Cerebellar cortex (tissue), 1 donor: ENCODE measurements around the gene UBE2S.
"Not testable (repeated sequence)": the region's sequence is repeated elsewhere in the genome, so short reads cannot be mapped to it uniquely, and the experiment has no call there.

Experiments used
- DNase-seq: peaks from one replicate; pipeline ENCODE4 v3.0.0-alpha.2; 2015; ENCODE audit warnings: low spot score

Gene UBE2S

DNA sequence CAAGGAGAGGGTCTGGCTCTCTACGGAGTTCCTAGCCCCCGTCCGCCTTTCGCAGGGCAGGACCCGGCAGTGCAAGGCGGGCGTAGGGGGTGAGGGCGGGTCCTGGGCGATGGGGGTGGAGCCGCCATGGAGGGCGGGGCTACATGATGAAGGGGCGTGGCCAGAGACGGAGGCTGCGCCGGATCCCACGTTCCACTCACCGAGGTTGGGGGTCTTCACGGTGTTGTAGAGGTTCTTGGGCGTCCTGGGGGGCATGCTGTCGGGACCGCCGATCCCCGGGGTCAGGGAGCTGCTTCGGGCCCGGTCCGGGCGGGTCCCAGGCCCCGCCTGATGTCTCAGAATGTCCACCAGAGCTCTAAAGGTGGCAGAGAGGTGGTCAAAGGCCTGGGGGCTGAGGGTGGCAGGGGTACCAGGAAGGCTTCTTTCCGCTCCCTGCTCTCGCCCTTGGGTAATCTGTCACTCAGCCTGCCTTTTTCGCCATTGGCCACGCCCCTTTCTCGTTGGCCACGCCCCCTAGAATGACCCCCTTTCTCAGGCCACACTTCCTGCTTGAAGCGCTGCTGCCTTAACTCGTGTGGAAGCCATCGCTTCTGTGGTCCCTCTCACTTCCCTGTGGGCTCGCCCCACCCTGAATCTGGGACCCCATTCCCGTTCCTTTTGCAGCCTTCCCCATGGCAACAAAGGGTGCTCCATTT, 33.0 kb upstream of the UBE2S start:
- no peak for DNase-seq

DNA sequence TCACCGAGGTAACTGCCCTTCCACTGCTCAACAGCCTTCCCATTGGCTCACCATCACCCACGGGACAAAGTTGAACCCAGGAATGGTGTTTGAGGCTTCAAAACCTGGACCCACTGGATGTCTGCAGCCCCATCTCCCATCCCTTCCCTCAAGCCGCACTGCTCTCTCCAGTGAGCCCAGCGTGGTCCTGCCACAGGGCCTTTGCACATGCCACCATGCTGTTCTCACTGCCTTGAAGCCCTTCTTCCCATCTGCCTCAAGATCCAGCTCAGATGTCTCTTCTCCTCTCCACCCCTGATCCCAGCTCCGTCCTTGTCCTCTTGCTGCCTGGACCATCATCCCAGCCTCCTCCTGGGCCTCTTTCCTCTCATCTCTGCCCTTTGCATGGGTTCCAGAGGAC, 31.5 kb upstream of the UBE2S start:
- DNase-seq, result no peak

DNA sequence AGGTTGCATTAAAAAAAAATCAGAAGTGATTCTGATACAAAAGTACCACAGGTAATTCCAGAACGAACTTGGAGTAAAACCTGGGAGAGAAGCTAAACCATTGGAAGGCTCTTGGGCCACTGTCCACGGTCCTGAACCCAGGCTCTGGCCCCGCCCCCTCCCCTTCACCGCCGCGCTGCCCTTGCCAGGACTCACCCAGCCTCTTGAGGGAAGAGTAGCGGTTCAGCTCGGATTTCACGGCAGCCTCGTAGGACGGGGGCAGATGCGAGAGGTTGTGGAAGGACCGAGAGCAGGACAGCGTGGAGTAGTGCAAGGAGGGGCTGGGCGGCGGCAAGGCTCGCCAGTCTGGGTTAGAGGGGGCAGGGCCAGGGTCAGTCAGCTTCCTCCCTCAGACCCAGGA, 29.8 kb upstream of the UBE2S start:
- peak; percentile 62 for DNase-seq

DNA sequence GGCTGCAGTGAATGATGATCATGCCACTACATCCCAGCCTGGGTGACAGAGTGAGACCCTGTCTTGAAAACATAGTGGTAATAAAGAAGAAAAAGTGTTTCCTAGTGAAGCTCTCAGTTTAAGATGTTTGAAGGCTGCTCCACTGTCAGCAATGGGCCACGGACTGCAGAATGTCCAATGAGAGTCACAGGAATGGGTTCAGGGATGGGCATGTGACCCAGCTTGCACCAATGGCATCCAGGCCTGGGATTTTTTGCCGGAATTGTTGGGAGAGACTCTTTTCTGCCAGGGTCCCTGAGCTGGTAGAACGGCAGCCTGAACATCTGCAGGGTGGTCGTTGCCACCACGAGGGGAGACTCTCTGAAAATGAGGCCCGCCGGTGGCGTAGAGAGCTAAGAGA, 29.3 kb upstream of the UBE2S start:
- DNase-seq, result no peak

DNA sequence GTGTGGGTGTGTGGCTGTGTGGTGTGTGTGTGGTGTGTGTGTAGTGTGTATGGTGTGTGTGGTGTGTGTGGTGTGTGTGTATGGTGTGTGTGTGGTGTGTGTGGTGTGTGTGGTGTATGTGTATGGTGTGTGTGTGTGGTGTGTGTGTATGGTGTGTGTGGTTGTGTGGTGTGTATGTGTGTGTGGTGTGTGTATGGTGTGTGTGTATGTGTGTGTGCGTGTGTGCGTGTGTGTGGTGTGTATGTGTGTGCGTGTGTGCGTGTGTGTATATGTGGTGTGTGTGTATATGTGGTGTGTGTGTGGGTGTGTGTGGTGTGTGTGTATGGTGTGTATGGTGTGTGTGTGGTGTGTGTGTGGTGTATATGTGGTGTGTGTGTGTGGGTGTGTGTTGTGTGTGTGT, 27.4 kb upstream of the UBE2S start:
- DNase-seq, result no peak

DNA sequence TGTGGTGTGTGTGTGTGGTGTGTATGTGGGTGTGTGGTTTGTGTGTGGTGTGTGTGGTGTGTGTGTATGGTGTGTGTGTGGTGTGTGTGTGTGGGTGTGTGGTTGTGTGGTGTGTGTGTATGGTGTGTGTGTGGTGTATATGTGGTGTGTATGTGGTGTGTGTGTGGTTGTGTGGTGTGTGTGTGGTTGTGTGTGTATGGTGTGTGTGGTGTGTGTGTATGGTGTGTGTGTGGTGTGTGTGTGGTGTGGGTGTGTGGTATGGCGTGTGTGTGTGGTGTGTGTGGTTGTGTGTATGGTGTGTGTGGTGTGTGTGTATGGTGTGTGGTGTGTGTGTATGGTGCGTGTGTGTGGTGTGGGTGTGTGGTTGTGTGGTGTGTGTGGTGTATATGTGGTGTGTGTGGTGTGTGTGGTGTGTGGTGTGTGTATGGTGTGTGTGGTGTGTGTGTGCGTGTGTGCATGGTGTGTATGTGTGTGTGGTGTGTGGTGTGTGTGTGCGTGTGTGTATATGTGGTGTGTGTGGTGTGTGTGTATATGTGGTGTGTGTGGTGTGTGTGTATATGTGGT, 26.9 kb upstream of the UBE2S start:
- DNase-seq, result no peak

DNA sequence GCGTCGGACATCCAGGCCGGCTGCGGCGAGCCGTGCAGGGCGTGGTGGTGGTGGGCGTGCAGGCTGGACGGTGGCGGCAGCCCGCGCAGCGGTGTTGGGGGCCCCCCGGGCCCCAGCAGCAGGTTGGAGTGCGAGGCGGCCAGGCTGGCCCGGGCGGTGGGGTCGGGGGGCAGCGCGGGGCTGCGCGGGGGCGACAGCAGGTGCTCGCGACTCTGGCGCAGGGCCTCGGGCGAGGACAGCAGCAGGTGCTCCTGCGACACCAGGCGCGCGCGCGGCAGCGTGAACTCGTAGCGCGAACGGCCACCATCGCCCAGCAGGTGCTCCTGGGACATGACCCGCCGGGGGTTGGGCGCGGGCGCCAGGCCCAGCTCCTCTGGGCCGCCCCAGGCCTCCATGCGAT, 25.7 kb upstream of the UBE2S start:
- DNase-seq, result no peak

DNA sequence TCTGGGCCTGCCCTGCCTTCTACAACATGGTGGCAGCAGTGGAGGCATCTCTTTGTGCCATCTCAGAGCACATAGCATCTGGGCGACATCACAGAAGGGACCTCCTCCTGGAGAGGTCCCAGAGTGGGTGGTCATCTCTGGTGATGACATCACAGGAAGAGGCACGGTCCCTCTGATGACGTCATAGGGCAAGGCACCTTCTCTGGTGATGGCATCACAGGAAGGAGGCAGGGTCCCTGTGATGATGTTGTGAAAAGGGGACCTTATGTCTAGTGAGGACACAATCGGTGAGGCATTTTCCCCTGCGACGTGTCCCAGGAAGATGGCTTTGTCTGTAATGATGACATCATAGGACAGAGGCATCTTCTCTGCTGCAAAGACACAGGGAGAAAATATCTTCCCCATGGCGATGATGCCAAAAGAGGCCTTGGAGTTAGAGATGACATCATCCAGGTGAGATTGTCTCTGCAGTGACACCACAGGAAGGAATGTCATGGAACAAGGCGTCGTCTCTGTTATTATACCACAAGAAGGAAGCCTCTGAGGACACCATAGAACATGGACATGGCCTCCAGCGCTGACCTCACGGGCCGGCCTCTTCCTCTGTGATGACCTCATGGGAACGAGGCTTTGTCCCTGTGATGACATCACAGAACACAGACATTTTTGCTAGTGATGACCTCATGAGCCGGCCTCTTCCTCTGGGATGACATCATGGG, 24.8 kb upstream of the UBE2S start:
- no peak for DNase-seq

DNA sequence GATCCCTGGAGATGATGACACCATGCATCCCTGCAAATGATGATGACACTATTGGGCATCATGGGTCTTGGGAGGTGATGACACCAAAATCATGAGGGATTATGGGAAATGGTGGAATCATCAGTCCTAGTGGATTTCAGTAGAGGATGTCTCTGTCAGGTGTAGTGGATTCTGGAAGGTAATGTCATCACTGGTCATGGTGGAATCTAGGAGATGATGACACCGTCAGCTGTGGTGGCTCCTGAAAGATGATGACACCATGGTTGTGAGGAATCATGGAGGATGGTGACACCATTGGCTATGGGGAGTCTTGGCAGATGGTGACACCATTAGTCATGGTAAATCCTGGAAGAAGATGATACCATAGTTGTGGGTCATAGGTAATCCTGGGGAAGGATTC, 23.6 kb upstream of the UBE2S start:
- no peak for DNase-seq

DNA sequence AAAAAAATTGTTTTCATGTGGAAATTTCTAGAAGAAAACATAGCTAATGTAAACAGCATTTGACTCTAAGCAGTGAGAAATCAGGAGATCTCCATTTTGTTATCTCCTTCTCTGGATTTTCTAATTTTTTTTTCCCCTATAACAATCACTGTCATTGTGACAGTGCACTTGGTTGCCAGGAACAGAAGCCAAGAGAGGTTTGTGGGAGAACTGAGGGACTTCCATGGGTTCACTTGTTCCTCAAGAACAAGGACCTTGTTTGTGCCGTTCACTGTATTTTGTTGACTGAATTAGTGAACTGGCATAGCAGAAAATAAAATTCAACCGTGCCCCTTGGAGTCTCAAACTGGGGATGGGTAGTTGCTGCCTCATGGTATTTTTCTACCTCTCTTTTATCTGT, 18.5 kb upstream of the UBE2S start:
- DNase-seq, result no peak

DNA sequence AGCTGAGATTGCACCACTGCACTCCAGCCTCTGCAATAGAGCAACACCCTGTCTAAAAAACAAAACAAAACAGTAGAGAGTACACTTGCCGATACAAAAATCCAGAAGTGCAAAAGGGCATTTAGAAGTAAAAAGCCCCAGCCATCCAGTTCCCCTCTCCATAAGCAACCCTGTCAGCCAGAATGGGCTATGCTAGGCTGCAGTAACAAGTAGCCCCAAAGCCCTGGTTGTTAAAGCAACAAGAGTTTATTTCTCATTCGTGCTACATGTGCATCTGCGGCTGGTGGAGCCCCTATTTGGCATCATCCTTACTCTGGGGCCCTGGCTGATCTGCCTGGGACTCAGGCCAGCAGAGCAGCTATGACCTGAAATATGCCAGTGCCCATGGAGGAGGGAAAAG, 16.9 kb upstream of the UBE2S start:
- DNase-seq, result no peak

DNA sequence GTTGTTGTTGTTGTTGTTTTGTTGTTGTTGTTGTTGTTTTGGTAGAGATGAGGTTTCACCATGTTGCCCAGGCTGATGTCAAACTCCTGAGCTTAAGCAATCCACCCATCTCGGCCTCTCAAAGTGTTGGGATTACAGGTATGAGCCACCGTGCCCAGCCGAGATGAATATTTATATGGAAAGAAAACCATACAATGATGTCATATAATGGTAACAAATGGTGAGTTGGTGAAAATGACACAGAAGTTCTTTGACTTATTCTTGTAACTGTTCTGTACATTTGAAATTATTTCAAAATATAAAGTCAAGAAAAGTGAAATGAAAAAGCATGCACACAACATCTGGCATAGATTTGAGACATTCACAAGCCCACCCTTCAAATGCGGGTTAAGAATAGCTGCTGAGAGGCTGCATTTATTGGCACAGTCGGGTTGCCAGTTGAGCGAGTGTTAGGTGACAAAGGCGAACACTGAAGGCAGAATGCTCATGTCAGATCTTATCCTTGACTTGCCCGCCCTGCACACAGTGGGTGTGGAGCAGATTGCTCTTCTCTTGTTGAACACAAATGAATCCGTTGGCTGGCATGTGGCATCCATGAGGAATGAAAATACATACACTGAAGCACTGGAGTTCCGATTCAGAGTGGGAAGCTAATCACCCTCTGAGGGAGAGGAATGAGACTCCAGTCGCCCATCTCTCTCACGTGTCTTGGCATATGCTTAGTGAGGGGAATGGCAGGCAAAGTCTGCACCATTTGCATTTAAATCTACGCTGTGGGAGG, 15.8 kb upstream of the UBE2S start:
- DNase-seq, result no peak

DNA sequence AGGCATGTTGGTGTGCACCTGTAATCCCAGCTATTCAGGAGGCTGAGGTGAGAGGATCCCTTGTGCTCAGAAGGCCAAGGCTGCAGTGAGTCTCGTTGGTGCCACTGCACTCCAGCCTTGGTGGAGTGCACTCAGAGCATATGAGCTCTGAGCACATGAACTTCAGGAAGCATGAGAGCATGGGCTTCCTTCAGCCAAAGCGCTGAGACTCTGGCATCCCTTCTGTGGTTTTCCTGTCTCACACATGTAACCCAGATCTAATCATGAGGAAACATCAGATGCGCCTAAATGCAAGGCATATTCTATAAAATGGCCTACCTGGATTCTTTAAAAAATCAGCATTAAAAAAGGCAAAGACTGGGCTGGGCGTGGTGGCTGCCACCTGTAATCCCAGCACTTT, 13.7 kb upstream of the UBE2S start:
- DNase-seq, result not testable (repeated sequence)

DNA sequence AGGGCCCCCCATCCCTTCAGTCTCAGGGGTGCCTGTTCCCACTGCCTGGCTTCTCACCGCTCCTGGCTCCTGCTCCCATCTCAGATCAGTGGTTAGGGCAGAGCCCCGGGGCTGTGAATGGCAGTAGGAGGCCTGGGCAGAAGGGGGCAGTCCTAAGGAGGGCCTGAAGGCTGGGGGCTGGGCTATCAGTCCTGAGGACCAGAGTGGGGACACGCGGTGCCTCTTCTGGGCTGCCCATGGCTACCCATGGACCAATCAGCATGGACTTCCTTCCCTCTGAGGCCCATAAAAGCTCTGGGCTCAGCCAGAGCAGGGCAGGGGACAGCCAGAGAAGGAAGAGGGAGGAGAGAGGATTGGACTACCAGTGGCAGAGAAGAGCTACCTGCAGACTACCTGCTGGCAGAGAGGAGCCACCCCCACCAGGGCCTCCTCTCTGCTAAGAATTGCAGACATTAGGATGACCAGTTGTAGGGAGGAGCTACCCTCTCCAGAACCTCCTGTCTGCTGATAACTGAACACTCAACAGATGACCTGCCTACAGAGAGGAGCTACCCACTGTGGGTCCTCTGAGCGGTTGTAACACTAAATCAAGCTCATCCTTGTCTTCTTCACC, 12.1 kb upstream of the UBE2S start:
- no peak for DNase-seq

DNA sequence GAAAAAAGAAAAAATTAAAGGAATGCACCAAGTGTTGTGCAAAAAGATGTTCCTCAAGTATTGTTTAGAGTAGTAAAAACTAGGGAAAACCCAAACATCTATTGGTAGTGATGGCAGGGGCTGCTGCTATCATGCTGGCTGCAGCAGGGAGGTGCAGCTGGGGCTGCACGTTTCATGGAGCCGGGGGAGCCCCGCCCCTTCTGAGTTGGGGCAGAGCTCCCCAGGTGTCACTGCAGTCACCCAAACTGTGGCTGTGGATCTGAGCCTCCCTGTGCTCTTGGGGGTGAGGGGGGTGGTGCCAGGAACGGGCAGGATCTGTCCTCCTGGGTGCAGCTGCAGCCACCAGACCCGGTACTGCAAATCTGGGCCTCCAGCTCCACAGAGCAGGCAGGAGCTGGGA, 11.5 kb upstream of the UBE2S start:
- no peak for DNase-seq

DNA sequence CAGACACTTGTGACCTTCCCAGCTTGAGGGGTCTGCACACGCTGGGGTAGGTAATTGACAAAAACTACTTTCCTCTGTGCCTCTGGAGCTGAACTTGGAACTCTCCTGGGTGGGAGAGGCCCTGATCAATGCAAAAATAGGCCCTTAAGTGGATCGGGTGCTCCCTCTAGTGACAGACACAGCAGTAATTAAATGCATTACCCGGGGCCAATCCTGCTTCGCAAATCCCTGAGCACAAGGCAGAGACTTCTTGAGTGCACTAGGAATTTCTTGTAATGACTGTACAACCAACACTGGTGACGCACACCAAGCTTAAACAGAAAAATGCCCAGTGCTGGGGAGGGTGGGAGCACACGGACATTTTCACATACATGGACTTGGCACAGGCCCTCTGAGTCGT, 10.6 kb upstream of the UBE2S start:
- DNase-seq, result peak; percentile 77

DNA sequence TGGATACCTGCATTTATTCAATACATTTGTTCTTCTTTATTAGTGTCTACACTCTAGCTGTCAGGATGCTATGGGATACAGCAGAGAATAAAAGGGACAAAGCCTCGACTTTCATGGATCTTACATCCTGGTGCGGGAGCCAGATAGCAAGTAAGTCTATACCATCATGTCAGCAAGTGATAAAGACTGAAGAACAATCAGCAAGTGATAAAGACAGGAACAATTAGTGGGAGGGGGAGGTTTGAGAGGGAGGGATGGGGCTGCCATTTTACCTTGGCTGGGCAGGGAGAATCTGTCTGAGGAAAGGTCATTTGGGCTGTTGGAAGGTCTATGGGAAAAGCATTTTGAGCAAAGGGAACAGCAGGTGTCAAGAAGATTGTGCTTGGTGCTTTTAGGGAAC, 2.6 kb upstream of the UBE2S start:
- DNase-seq, result no peak

DNA sequence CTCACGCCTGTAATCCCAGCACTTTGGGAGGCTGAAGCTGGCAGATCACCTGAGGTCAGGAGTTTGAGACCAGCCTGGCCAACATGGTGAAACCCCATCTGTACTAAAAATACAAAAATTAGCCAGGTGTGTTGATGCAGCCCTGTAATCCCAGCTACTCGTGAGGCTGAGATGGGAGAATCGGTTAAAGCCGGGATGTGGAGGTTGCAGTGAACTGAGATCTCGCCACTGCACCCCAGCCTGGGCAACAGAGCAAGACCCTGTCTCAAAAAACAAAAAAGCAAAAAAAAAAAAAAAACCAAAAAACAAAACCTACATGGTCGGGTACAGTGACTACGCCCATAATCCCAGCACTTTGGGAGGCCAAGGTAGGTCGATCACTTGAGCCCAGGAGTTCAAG, 1.6 kb upstream of the UBE2S start:
- DNase-seq, result not testable (repeated sequence)

DNA sequence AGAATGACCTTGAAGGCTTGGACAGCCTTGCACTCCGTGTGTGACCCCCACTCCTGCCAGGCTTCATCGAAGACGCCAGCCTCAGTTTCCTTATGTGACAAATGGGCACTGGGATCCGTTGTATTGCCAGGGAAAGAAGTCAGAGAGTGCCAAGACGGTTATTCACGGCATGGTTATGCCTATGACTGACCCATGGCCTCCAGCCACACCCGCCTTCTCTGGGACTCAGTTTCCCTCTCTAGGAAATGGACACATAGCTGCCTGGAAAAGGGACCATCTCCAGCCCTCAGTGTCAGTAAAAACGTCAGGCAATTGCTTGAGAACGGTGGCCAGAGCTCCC, 915 bp upstream of the UBE2S start:
- DNase-seq, result no peak

DNA sequence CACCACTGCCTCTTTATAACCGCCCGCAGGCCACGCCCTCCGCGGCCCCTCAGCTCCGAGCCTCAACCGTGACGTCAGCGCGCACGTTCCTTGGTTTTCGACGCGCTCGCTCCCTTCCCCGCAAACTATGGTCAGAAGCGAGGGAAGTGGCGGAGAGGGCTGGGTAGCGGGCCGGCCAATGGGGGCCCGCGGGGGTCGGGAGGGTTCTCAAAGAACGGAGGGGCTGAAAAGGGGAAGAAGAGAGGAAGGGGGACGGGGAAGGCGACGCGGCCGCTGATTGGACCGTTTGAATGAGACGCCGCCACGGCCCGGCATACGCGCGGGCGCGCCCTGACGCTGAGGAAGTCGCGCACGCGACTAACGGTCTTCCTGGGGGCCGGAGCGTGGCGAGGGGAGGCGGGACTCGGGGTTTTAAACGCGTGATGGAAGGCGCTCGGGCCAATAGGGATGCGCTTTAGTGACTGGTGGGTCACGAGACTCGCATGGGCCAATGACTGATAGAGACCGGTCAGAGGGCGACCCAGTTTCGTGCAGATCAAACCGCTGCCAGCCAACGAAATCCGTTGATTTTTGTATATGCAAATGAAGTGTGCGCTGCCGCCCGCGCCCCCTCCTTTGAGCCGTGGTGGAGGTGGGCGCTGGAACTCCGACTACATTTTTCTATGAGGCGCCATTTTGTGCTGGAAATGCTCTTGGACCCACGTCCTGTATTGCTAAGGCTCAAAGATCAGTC, 378 bp upstream of the UBE2S start:
- DNase-seq, result peak; percentile 100

DNA sequence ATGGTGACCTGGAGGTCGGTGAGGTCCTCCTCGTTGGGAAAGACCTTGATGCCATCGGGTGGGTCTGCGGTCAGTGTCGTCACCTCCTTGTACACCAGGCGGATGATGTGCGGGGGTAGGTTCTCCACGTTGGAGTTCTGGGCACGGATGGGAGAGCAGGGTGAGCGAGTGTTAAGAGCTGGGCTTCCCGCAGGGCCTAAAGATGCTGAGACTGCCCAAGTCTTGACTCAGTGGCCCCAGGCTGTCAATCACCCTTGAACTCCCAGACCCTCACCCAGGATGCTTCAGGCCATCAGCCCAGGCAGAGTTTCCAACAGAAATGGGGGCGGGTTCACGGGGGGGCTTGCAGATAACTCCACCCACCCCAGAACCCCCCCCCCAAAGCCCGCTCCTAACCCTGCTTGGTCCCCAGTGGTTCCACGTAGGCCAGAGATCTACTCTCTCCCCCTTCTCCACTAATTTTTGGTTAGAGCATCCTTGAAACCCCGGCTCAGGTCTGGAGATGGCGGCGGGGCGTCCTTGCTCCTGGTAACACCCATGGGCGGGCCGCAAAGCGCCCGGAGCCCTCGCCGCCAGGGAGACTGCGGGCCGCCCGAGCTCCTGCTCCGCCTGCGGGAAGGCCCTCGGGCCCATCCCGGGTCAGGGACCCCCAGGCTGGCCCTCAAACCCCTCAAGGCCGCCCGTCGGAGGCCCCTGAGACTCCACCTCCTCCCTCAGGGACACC, 600 bp downstream of the UBE2S start:
- no peak for DNase-seq
